ENCODE measurements around the gene HOXD10.

HOXD10 gene

GRCh38 chr2:176102309-176102866 lies 14.2 kb upstream of the HOXD10 start:
- no peak for DNase-seq
- intact Hi-C loops (cut with DNase I): no loop called here

- intact Hi-C loops (cut with DNase I): no loop called here
- no peak for DNase-seq
Measured at GRCh38 chr2:176103194-176103593, 13.4 kb upstream of the HOXD10 start.

- no peak for DNase-seq
- intact Hi-C loops (cut with DNase I): no loop called here
Measured at GRCh38 chr2:176103742-176104315, 12.7 kb upstream of the HOXD10 start.

- intact Hi-C loops (cut with DNase I): no loop called here
Measured at GRCh38 chr2:176104316-176105077, 12.1 kb upstream of the HOXD10 start.

GRCh38 chr2:176105078-176105729 lies 11.4 kb upstream of the HOXD10 start:
- DNase-seq: no peak
- intact Hi-C loops (cut with DNase I): no loop called here

More at GRCh38 chr2:176104316-176105077, 12.1 kb upstream of the HOXD10 start:
- no peak for DNase-seq

GRCh38 chr2:176105730-176106580 lies 10.6 kb upstream of the HOXD10 start:
- intact Hi-C loops (cut with DNase I): no loop called here
- DNase-seq: no peak

- intact Hi-C loops (cut with DNase I): no loop called here
- peak in 1 of 42 donors; percentile 32 for DNase-seq
Measured at GRCh38 chr2:176106581-176107539, 9.7 kb upstream of the HOXD10 start, which contains the start of gene HOXD11. Gene HOXD11, plus strand, starts transcription at chr2:176107280. Its CDS starts 76 bp downstream, at chr2:176107356.

- DNase-seq: no peak
- intact Hi-C loops (cut with DNase I): no loop called here
Measured at GRCh38 chr2:176107731-176108181, 8.8 kb upstream of the HOXD10 start.

GRCh38 chr2:176109192-176109901 lies 7.2 kb upstream of the HOXD10 start:
- DNase-seq: no peak
- intact Hi-C loops (cut with DNase I): no loop called here

GRCh38 chr2:176109946-176110345 lies 6.6 kb upstream of the HOXD10 start:
- intact Hi-C loops (cut with DNase I): no loop called here
- DNase-seq: no peak

- no peak for DNase-seq
- intact Hi-C loops (cut with DNase I): no loop called here
Measured at GRCh38 chr2:176110415-176111308, 5.9 kb upstream of the HOXD10 start.

- peak in 5 of 42 donors; percentile 14 to 50 (median 19) for DNase-seq
Measured at GRCh38 chr2:176111309-176111663, 5.3 kb upstream of the HOXD10 start.

GRCh38 chr2:176111846-176112374 lies 4.7 kb upstream of the HOXD10 start:
- DNase-seq: no peak
- intact Hi-C loops (cut with DNase I): no loop called here

More at GRCh38 chr2:176111309-176111663, 5.3 kb upstream of the HOXD10 start:
- intact Hi-C loops (cut with DNase I): no loop called here

- no peak for DNase-seq
- intact Hi-C loops (cut with DNase I): no loop called here
Measured at GRCh38 chr2:176112375-176113302, 3.9 kb upstream of the HOXD10 start.
